ENCODE data around the gene TRIM7.
"Not testable (repeated sequence)": the region's sequence is repeated elsewhere in the genome, so short reads cannot be mapped to it uniquely, and the experiment has no call there.

TRIM7 gene

DNA sequence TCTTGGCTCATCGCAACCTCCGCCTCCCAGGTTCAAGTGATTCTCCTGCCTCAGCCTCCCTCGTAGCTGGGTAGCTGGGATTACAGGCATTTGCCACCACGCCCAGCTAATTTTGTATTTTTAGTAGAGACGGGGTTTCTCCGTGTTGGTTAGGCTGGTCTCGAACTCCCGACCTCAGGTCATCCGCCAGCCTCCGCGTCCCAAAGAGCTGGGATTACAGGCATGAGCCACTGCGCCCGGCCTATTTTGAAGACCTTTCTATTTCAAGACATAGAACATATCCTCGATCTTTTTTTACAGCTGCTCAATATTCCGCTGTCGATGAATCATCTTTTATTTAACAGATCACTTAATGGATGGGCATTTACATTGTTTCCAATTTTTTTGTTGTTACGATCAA lies 5.7 kb upstream of the TRIM7 start:
- DNase-seq: not testable (repeated sequence)

- DNase-seq: not testable (repeated sequence)
Observed at GRCh38 chr5:181210148-181210547, 5.2 kb upstream of the TRIM7 start.

GRCh38 chr5:181209006-181209405 lies 4.0 kb upstream of the TRIM7 start:
- not testable (repeated sequence) for DNase-seq

- no peak for DNase-seq
Observed at GRCh38 chr5:181207960-181208253, 2.9 kb upstream of the TRIM7 start.

GRCh38 chr5:181207214-181207959 lies 2.4 kb upstream of the TRIM7 start:
- no peak for DNase-seq

DNA sequence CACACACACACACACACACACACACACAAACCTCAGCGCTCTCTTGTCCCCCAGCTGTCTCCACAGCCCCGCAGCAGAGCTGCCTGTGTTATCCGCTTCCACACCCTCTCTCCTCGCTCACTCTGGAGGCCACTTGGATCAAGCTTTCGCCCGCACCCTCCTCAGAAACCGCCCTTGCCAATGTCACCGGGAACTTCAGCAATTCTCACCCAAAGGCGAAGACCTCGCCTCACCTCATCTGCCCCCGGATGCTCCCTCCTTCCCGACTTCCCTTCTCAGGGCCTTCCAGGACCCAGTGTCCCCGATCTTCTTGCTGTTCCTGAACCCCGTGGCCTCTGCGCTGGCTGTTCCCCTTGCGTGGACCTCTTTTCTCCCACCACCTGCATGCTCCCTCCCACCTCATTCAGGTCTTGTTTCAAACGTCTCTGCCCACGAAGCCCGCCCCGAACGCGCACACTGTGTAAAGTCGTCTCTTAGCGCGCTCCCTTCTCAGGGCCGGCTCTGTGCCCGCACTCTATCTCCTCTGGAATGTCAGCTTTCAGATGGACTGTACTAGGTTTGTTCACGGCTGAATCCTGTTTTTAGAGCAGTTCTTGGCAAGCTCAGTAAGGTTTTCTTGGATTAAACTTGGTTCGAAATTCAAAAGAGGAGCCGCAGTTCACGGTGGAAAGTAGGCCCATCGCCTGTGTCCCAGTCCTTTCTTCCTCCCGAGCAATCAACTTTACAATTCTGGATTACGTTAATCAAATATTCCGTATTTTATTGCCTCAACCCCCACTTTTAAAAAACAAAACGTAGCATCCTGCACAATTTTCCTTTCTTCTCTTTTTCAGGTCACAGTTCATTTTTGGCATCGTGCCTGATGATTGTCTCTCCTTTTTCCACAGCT lies 1.0 kb upstream of the TRIM7 start:
- DNase-seq: no peak

DNA sequence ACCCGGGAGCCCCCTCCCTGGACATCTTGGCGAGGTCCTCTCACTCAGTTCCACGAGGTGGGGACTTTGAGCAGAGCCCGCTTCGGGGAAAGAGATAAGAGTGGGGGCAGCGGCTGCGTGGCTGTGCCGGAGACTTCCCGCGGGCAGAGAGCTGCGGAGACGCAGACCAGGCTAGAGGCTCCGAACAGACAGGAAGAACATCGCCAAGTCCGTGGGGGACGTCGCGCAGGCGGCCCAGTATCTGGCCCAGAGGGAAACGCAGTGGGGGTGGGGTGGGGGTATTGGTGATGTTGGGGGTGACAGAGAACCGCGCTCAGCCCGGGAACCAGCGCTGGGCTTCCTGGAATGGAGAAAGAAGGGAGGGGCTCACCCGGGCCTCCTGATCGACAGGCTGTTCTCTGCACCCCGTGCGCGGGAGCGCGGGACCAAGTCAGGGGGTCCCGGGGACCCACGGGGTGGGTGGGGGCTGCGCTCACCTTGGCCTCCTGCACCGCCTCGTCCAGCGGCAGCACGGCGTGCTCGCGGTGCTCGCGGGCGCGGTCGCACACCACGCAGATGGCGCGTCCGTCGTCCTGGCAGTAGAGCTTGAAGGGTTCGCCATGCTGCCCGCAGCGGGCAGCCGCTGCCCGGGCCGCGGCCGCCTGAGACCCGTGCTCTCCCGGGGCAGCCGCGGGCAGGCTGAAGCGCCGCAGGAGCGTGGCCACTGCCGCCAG lies 727 bp downstream of the TRIM7 start:
- no peak for DNase-seq

DNA sequence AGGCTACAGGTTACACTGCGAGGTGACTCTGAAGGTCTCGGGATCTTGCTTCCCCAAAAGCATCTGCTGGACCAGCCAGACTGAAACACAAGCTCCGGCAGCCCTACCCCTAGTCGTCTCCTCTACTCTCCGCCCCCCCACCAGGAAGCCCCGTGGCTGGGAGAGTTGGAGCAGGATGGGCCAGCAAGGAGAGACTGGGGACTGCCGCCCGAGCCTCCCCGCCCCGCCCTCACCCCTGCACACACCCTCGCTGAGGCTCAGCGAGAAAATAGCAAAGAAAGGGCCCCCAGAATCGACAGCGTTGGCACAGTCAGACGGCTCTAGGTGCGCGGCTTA lies 1.3 kb downstream of the TRIM7 start:
- DNase-seq: no peak

- no peak for DNase-seq
Observed at GRCh38 chr5:181203093-181203711, 1.8 kb downstream of the TRIM7 start.

- no peak for DNase-seq
Observed at GRCh38 chr5:181200816-181201215, 4.2 kb downstream of the TRIM7 start.

- DNase-seq: no peak
Observed at GRCh38 chr5:181199881-181200638, 4.9 kb downstream of the TRIM7 start.

GRCh38 chr5:181198905-181199519 lies 6.0 kb downstream of the TRIM7 start:
- DNase-seq: no peak

- DNase-seq: no peak
Observed at GRCh38 chr5:181198106-181198685, 6.8 kb downstream of the TRIM7 start.

DNA sequence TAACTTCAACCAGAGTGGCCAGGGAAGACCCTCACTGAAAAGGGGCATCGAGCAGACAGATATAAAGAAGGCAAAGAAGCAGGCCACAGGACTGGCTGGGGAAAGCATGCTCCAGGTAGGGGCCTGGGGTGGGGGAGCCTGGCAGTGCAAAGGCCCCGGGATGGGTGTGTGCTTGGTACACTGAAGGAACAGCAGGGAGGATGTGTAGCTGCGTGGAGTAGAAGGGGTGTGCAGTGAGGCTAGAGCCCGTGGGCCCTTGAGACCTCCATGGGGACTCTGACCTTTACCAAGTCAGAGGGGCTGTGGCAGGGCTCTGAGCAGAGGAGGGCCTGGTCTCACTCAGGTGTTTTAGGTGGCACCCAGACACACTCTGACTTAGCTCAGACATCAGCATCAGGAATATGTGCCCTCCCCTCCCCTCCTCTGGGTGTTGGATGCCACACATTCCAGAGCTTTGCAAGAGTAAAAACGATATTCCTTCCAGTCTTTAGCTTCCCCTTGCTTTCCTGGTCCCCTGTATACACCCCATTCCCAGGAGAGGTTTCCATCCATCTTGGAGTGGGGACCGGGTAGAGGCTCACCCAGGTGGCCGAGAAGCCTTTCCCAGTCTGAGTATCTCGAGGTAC lies 7.6 kb downstream of the TRIM7 start:
- DNase-seq: no peak

- DNase-seq: no peak
Observed at GRCh38 chr5:181195249-181195761, 9.7 kb downstream of the TRIM7 start.

DNA sequence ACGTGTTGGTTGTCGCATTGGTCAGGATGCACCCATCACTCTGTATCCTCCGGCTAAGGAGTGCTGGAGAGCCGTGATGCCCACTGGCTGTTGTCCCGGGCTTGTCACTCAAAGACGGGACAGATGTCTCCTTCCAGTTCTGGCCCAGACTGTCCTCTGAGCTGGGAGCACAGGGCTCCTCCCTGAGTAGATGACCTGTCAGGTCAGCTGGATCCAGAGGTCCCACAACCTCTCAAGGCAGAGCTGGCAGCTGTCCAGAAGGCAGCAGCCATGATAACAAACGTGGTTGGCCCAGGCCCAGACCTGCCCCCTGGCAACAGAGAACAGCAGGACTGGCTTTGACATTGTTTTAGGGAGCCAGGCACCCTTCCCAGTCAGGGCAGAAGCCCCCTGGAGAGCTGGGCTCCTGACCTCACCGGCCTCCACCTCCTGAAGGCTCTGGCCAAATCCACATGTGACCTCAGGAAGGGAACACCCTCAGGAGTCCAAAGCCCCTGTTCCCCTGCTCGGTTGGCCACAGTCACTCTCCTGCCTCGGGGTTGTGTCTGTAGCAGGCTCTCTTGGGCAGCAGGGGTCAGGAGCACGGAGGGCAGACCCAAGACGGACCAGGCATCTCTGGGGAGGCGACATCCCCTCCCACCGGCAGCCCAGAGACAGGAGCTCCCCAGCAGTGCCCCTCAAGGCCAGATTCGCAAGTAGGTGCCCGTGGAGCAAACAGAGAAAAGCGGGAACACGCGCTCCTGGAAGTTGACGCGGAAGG lies 10.3 kb downstream of the TRIM7 start:
- no peak for DNase-seq

DNA sequence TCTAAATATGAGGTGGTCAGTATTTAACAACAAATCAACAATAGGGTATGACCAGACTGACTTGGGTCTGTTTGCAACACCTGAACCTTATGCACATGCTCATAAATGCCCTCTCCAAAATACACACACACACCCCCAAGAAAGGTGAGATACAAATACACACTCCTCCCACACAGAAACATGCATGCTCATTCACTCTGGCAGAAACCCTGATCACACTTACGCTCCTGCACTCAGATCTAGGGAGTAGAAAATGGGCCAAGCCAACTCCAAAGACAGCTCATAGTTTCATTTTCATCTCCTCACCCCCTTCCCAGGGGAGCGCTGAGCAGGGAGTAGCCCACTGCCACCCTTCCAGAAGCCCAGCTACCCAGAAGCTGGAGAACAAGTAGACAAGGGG lies 11.3 kb downstream of the TRIM7 start:
- DNase-seq: no peak

DNA sequence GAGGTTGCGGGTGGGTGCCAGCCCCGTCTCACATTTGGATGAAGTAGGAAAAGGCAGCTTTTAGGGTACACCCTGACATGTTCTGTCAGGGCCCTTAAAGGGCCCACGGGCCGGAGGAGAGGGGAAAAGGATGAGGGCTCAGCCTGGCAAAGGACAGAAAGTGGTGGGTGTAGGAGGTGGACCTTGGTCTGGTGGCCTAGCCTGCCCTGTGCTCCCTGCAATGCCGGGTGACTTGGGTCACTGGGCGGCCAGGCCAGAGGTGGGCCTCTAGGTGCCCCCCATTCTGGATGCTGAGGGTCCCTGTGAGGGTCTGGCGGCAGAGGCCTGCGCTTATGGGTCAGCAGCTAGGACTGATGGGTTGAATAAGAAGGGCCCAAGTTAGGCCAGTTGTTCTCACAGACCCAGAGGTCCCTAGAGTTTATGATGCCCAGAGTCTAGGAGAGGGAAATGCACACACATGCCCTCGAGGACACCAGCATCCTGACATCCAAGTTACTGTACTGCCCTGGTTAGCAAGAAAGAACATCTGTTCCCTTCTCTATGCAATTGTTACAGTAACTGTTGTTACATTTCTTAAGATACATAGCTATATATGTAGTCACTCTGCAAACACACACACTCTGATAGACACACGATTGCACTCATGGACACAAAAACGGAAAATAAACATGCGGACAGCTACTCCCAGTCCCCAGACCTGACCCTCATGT lies 12.5 kb downstream of the TRIM7 start:
- no peak for DNase-seq

- no peak for DNase-seq
Observed at GRCh38 chr5:181191526-181192336, 13.3 kb downstream of the TRIM7 start.
